ENCODE data around the gene MICAL2.
A peak's percentile ranks its signal among the peaks of the same experiment; 100 is the strongest.

The MICAL2 gene

GRCh38 chr11:12117611-12118010, 7.2 kb downstream of the MICAL2 start:
- no peak for DNase-seq

GRCh38 chr11:12118949-12119348, 8.6 kb downstream of the MICAL2 start:
- no peak for DNase-seq

GRCh38 chr11:12119502-12119901, 9.1 kb downstream of the MICAL2 start:
- DNase-seq = no peak

GRCh38 chr11:12120031-12121008, 9.9 kb downstream of the MICAL2 start:
- DNase-seq = no peak

GRCh38 chr11:12121011-12121410, 10.6 kb downstream of the MICAL2 start:
- DNase-seq = no peak

- DNase-seq = no peak
These were observed 11.1 kb downstream of the MICAL2 start for GRCh38 chr11:12121517-12121916.

- peak in 1 of 2 experiments; percentile 23 for DNase-seq
These were observed 11.7 kb downstream of the MICAL2 start for GRCh38 chr11:12122083-12122482.

GRCh38 chr11:12123273-12123672, 12.9 kb downstream of the MICAL2 start:
- DNase-seq = no peak

- DNase-seq = no peak
These were observed 13.4 kb downstream of the MICAL2 start for GRCh38 chr11:12123799-12124198.

- DNase-seq = no peak
These were observed 13.9 kb downstream of the MICAL2 start for GRCh38 chr11:12124306-12124705.

- no peak for DNase-seq
These were observed 15.3 kb downstream of the MICAL2 start for GRCh38 chr11:12125609-12126149.

- DNase-seq = peak in 1 of 2 experiments; percentile 16
These were observed 16.1 kb downstream of the MICAL2 start for GRCh38 chr11:12126344-12127019.

GRCh38 chr11:12127206-12127898, 17.0 kb downstream of the MICAL2 start:
- no peak for DNase-seq

- DNase-seq = no peak
These were observed 17.9 kb downstream of the MICAL2 start for GRCh38 chr11:12128301-12128751.

- DNase-seq = no peak
These were observed 18.8 kb downstream of the MICAL2 start for GRCh38 chr11:12129227-12129626.

GRCh38 chr11:12130180-12130980, 20.0 kb downstream of the MICAL2 start:
- no peak for DNase-seq

GRCh38 chr11:12131943-12132789, 21.8 kb downstream of the MICAL2 start:
- DNase-seq = no peak

- DNase-seq = no peak
These were observed 22.4 kb downstream of the MICAL2 start for GRCh38 chr11:12132790-12133145.

- no peak for DNase-seq
These were observed 23.3 kb downstream of the MICAL2 start for GRCh38 chr11:12133547-12134235.

- DNase-seq = no peak
These were observed 23.8 kb downstream of the MICAL2 start for GRCh38 chr11:12134236-12134585.

GRCh38 chr11:12135185-12135584, 24.8 kb downstream of the MICAL2 start:
- no peak for DNase-seq
